LNCAP (cell line): ENCODE measurements around the gene MGMT.

ENCODE experiments used
- TF ChIP-seq, protein P1 (sequence below): fragments of 450-650 bp; IDR thresholded peaks from 2 replicates; pipeline ENCODE4 v1.5.1; 2017; ENCODE audit warnings: mild to moderate bottlenecking

MGMT gene

DNA sequence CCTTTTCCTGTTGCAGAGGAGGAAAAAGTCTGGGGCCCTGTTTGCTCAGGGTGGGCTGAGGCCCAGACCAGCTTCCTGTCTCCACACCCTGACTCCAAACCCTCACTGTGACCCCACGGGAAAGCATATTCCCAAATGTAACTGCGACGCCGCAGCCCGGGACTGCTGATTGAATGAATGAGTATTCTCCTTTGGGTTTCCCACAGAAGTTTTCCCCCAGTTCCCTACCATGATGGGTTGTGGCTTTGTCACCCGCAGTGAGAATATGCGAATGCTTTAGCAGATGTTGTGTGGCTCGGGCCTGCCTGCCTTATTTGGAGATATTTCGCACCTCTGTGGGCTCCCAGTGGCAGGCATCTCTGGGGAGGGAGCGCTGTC, 50.6 kb downstream of the MGMT start:
- TF ChIP-seq, protein P1, sequence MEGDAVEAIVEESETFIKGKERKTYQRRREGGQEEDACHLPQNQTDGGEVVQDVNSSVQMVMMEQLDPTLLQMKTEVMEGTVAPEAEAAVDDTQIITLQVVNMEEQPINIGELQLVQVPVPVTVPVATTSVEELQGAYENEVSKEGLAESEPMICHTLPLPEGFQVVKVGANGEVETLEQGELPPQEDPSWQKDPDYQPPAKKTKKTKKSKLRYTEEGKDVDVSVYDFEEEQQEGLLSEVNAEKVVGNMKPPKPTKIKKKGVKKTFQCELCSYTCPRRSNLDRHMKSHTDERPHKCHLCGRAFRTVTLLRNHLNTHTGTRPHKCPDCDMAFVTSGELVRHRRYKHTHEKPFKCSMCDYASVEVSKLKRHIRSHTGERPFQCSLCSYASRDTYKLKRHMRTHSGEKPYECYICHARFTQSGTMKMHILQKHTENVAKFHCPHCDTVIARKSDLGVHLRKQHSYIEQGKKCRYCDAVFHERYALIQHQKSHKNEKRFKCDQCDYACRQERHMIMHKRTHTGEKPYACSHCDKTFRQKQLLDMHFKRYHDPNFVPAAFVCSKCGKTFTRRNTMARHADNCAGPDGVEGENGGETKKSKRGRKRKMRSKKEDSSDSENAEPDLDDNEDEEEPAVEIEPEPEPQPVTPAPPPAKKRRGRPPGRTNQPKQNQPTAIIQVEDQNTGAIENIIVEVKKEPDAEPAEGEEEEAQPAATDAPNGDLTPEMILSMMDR: no peak

- TF ChIP-seq, protein P1: no peak
These were observed 51.8 kb downstream of the MGMT start for GRCh38 chr10:129518793-129519192.

- TF ChIP-seq, protein P1: no peak
These were observed 53.5 kb downstream of the MGMT start for GRCh38 chr10:129520440-129521080.

DNA sequence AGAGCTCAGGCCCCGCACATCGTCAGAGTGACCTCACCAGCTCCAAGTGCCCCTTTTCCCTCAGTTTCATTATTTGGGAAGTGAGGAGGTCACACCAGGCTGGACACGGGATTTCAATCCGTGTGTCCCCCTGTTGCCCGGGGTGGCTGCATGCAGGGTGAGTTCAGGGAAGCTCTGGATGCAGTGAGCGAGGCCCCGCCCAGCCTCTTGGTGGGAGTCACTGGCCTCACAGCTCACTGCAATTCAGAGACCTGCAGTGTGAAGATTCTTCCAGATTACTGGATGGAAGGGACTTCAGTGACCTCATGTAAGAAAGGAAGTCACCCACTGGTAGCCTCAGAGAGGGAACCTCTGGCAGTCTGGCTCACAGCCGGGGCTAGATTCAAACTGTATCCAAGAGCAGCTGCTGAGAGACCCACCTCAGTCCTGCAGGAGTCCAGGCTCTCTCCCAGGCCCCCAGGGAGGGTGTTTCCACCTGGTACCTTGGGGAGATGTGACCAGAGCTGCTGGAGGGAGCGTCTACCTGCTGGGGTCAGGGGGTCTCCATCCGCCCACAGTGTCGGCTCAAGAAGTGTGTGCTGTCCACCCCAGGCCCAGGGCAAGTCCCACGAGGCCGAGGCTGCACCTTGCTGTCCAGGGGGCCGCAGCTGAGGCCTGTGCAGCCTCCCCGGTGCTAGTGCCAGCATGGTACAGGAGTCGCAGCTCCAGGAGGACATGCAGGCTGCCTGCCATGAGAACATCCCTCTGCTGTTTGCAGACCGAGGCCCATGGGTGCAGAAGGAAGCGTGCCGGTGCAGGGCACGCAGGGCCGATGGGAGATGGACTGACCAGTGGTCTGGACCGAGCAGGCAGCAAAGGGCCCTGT, 54.4 kb downstream of the MGMT start:
- TF ChIP-seq, protein P1: no peak

GRCh38 chr10:129522041-129522585, 55.1 kb downstream of the MGMT start:
- TF ChIP-seq, protein P1: no peak

- TF ChIP-seq, protein P1: no peak
These were observed 56.1 kb downstream of the MGMT start for GRCh38 chr10:129523031-129523722.

DNA sequence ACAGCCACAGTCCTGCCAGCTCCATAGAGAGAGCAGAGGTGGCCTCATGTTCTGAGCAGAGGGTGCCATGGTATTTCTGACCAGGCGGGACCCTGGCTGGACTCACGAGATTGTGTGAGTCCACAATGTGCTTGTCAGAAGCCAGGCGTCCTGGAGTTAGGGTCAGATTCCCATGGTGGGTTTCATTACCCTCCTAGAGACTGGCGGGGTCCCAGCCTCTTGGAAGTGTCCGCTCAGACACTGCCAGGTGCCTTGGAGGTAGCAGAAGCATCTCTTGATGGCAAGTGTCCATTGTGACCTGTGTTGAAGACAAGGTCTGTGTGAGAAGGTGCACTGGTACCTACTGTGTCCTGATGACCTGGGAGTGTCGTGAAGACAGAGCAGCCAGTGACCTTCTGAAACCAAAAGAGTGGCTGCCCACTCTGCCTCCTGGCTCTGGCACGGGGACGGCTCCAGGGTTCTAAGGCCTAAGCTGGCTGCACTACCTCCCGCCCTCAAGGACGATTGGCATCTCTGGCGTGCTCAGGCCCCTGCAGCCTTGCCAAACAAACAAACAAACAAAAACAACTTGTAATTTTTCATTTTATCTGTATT, 56.8 kb downstream of the MGMT start:
- TF ChIP-seq, protein P1: no peak
